Calu3 (cell line): ENCODE results near the gene LRRC47. TPM values are rescaled to one million over a fixed set of nuclear protein-coding genes. Genes with fewer than 3 reads are reported as not detected.
A peak's percentile ranks its signal among the peaks of the same experiment; 100 is the strongest.

Source experiments
- Bru-seq: library from RNA; stranded (reverse); fragments of 400-500 nt; gene quantifications from one replicate; lab custom pipeline; 2021; lab: Mats Ljungman, UMichigan
- BruChase-seq, 2 experiments: library from RNA; stranded (reverse); fragments of 400-500 nt; gene quantifications; one replicate each; lab custom pipeline; 2021; lab: Mats Ljungman, UMichigan
- BruUV-seq: library from RNA; stranded (reverse); fragments of 400-500 nt; replicated peaks from 2 replicates; lab custom pipeline; 2021; lab: Mats Ljungman, UMichigan
- CTCF ChIA-PET: fragments of 300-600 bp; sonication (Branson Sonifier 250); formaldehyde crosslinking; loops from one replicate; lab custom pipeline; 2022; ENCODE audit warnings: antibody characterized with exemption; lab: Charles Lee
- DNase-seq: peaks from one replicate; pipeline ENCODE4 v3.0.0; 2022
- H3K27ac Mint-ChIP-seq: one replicate; pipeline ENCODE4 v1.8.0; 2022; ENCODE audit warnings: mixed read lengths; ENCODE audit not compliant: unreplicated experiment
- H3K27me3 Mint-ChIP-seq: one replicate; pipeline ENCODE4 v1.8.0; 2022; ENCODE audit warnings: mixed read lengths; ENCODE audit not compliant: unreplicated experiment
- H3K36me3 Mint-ChIP-seq: one replicate; pipeline ENCODE4 v1.8.0; 2022; ENCODE audit warnings: mild to moderate bottlenecking, moderate library complexity, mixed read lengths; ENCODE audit not compliant: insufficient read depth, unreplicated experiment
- H3K4me1 Mint-ChIP-seq: one replicate; pipeline ENCODE4 v1.8.0; 2022; ENCODE audit warnings: mild to moderate bottlenecking, low read depth, mixed read lengths; ENCODE audit not compliant: unreplicated experiment
- H3K4me3 Mint-ChIP-seq: one replicate; pipeline ENCODE4 v1.8.0; 2022; ENCODE audit warnings: mild to moderate bottlenecking, low read depth, moderate library complexity, mixed read lengths; ENCODE audit not compliant: unreplicated experiment
- H3K9me3 Mint-ChIP-seq: one replicate; pipeline ENCODE4 v1.8.0; 2022; ENCODE audit warnings: low read depth, mixed read lengths; ENCODE audit not compliant: unreplicated experiment
- intact Hi-C: fragments of 100-400 bp; cut with micrococcal nuclease; formaldehyde crosslinking; loops from one replicate; pipeline ENCODE4 v1.10.0; 2022; ENCODE audit not compliant: unreplicated experiment
- long read RNA-seq: library from polyadenylated mRNA; stranded (forward); transcript quantifications from one replicate; pipeline ENCODE4 v2.0.0, GENCODE V29; 2022
- total RNA-seq: library from RNA; stranded (reverse); gene quantifications from 2 replicates; pipeline ENCODE4 v1.2.3, GENCODE V29; 2022
- TF ChIP-seq, protein P1 (sequence below): fragments of 200-600 bp; IDR thresholded peaks from one replicate; pipeline ENCODE4 v1.8.0; 2022; ENCODE audit warnings: antibody characterized with exemption; ENCODE audit not compliant: unreplicated experiment

The LRRC47 gene
- total RNA-seq (35.8 and 38.1 TPM in 2 replicates), Bru-seq, nascent RNA (percentile 63 among the genes with signal in this experiment), BruChase-seq, experiment 1, labeled RNA remaining after a 6-hour chase (percentile 75 among the genes with signal in this experiment), BruChase-seq, experiment 2, labeled RNA remaining after a 2-hour chase (percentile 72 among the genes with signal in this experiment)
- long read RNA-seq, full-length matches to known transcripts: 75 of 114 reads
- long read RNA-seq, partial matches to known transcripts: 4 of 114 reads
- long read RNA-seq, other reads (novel, unspliced or antisense): 35 of 114 reads

DNA sequence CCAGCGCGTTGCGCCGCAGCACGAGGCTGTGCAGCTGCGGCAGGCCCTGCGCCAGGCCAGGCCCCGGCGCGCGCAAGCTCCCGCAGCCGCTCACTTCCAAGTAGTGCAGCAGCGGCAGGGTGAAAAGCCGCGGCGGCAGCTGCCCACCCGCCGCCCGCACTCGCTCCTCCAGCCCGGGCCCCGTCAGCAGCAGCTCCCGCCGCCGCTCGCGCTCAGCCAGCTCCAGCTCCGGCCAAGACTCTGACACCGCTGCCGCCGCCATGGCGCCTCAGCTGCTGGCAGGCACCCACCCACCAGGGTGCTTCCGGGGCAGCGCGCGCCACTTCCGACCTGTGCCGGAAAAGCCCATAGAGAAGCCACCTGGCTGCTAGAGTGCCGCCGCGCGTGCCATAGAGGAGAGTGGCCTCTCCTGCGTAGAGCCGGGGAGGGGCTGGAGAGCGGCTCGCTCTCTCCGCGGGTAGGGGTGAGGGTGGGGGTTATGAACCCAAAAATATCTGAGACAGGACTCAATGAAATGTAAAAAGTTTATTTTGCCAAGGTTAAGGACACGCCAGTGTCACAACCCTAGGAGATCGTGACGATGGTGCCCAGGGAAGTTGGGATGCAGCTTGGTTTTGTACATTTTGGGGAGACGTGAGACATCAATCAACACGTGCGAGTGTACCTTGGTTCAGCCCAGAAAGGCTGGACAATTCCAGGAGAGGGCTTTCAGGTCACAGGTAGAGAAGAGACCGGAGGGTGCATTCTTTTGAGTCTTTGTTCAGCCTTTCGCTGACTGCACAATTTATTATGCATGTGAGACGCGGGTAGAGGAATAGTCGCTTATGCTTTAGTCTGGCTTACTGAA, at the start of gene LRRC47:
TSS of gene LRRC47 (minus strand) at position 284 of the 847 bp plus-strand sequence. CDS start at position 262, 22 bp downstream.
- Mint-ChIP-seq H3K27ac (peak within 1 kb of the TSS; percentile 69), H3K4me3 (peak within 1 kb of the TSS; percentile 92), H3K27me3 (peaks cover 15% of the 10 kb centered on the region), H3K4me1 (peaks cover 14% of the 10 kb centered on the region), H3K9me3 (no peaks in the 10 kb centered on the region), H3K36me3 (peaks cover 23% of the 10 kb centered on the region)
- no TSS peak for BruUV-seq
- peak; percentile 88 for DNase-seq
- intact Hi-C loops: no loop called here
- CTCF ChIA-PET: interaction anchor here (0.8 kb wide), 1 partner anchor 42 kb away, joined by 4 read pairs; no protein-coding TSS in a partner anchor
- TF ChIP-seq, protein P1, sequence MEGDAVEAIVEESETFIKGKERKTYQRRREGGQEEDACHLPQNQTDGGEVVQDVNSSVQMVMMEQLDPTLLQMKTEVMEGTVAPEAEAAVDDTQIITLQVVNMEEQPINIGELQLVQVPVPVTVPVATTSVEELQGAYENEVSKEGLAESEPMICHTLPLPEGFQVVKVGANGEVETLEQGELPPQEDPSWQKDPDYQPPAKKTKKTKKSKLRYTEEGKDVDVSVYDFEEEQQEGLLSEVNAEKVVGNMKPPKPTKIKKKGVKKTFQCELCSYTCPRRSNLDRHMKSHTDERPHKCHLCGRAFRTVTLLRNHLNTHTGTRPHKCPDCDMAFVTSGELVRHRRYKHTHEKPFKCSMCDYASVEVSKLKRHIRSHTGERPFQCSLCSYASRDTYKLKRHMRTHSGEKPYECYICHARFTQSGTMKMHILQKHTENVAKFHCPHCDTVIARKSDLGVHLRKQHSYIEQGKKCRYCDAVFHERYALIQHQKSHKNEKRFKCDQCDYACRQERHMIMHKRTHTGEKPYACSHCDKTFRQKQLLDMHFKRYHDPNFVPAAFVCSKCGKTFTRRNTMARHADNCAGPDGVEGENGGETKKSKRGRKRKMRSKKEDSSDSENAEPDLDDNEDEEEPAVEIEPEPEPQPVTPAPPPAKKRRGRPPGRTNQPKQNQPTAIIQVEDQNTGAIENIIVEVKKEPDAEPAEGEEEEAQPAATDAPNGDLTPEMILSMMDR: no peak

GRCh38 chr1:3842912-3843311, 46.6 kb upstream of the LRRC47 start:
- no peaks in the 10 kb centered on the region for H3K9me3 Mint-ChIP-seq
- BruUV-seq: no TSS peak
- no peak overlapping the region for H3K27ac Mint-ChIP-seq
- no peak overlapping the region for H3K4me3 Mint-ChIP-seq
- H3K4me1 Mint-ChIP-seq: no peaks in the 10 kb centered on the region
- no peaks in the 10 kb centered on the region for H3K27me3 Mint-ChIP-seq
- CTCF ChIA-PET: no interaction called here
- peaks cover 15% of the 10 kb centered on the region for H3K36me3 Mint-ChIP-seq
- intact Hi-C loops: no loop called here
- TF ChIP-seq, protein P1: no peak
- no peak for DNase-seq

DNA sequence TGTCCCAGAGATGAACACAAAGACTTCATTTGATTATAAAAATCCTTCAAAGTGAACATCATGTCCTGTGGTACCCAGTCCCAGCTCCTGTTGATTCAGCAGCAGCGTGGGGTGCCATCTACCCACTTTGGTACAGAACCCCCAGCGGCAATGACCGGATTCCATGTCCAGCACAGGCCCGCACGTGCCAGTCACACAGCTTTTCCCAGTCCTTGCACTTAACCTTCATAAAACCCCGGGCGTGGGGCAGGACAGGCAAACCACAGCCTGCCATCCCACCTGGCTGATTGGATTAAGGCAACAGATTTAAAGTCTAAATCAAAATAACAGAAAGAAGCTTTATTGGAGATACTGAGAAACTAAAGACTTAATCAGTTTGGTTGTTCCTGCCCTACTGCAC, 45.2 kb upstream of the LRRC47 start:
- intact Hi-C loops: no loop called here
- Mint-ChIP-seq H3K27ac (no peak overlapping the region), H3K27me3 (no peaks in the 10 kb centered on the region), H3K9me3 (no peaks in the 10 kb centered on the region), H3K4me1 (no peaks in the 10 kb centered on the region), H3K4me3 (no peak overlapping the region), H3K36me3 (peaks cover 12% of the 10 kb centered on the region)
- CTCF ChIA-PET: no interaction called here
- DNase-seq: no peak
- no TSS peak for BruUV-seq
- TF ChIP-seq, protein P1: no peak

GRCh38 chr1:3838788-3839187, 42.5 kb upstream of the LRRC47 start:
- no peak overlapping the region for H3K4me3 Mint-ChIP-seq
- no peak overlapping the region for H3K27ac Mint-ChIP-seq
- BruUV-seq: no TSS peak
- no peak for DNase-seq
- CTCF ChIA-PET: no interaction called here
- TF ChIP-seq, protein P1: no peak
- no peaks in the 10 kb centered on the region for H3K27me3 Mint-ChIP-seq
- H3K4me1 Mint-ChIP-seq: no peaks in the 10 kb centered on the region
- H3K9me3 Mint-ChIP-seq: no peaks in the 10 kb centered on the region
- intact Hi-C loops: no loop called here
- peaks cover 15% of the 10 kb centered on the region for H3K36me3 Mint-ChIP-seq
